Limb (tissue), 2 donors: ENCODE data around the gene ZFAND5.

Experiments used
- DNase-seq, 2 donors: peaks; one replicate each; pipeline ENCODE4 v3.0.0-alpha.2; 2016; ENCODE audit errors: extremely low spot score in 2 of 2

Gene ZFAND5

DNA sequence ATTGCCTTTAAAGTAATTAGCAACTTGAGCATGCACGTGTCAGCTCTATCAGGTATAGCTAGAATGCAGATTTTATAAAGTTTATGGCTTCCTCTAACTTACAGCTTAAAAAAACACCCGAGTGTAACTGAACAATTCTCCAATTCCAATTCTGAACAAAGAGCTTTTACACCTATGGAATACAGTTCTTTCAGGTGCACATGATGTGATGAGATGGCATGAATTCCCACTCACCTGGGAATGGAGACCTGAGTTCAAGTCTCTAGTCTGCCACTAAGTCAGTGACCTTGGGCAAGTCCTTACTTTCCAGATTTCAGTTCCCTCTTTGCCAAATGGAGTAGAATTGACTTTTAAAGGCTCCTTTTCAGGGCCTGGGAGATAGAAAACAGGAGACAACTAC is 1.8 kb downstream of the ZFAND5 start:
- DNase-seq = no peak

GRCh38 chr9:72362680-72363139 is 2.3 kb downstream of the ZFAND5 start:
- peak; percentile 37 to 69 for DNase-seq

- DNase-seq = no peak
These were observed 2.9 kb downstream of the ZFAND5 start for GRCh38 chr9:72362118-72362531.

- DNase-seq = no peak
These were observed 3.8 kb downstream of the ZFAND5 start for GRCh38 chr9:72361217-72361616.

DNA sequence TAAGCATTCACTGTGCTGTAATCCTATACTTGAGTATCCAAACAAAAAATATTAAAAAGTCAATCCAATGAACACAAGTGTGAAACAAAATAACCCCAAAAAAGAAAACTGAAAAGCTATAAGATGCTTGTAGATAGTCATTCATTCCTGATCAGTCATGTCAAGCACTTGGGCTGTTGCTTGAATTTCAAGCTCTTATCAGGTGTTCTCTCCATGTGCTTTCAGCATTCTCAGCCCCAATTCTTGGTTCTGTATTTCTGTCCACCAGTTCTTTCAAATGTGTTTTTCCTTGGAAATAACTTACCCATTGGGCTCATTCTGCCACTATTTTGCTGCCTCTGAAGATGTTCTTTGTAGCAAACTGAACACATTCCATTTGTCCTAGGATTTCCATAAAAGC is 4.7 kb downstream of the ZFAND5 start:
- DNase-seq = no peak

GRCh38 chr9:72356041-72356582 is 8.9 kb downstream of the ZFAND5 start:
- DNase-seq = peak in 1 of 2 donors; percentile 55

DNA sequence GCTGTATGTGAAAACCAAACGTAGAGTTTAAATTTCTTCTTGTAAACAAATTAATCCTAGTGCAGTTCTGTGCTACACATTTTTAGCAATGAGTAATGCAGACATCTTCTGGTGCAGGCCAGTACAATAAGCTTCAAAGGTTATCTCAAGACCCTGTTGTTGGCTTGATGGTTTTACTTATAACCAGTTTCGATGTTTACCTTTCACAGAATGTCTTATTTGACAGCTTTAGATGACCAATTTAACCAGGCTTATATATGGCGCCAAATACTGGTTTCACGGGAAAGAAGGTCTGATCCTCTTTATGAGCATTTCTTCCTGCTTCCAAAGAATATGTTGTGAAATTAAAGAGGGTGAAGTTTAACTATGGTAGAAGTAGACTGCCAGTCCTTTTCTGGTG is 9.9 kb downstream of the ZFAND5 start:
- DNase-seq = no peak

DNA sequence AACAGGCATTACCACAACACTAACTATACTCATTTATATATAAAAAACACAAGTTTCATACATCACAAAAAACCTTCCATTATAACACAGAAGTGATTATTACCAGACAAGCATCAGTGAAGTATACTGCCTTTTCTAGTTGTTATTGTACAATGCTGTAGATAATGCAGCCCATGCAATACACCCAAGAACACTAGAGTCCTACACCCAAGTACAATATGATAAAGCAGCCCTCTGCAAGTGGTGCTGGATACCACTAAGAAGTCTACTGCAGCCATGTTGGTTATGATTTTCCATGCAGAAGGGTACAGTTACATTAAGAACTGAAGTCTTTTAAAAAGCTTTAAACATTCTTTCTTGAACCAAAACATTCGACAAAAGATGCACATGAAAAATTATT is 10.3 kb downstream of the ZFAND5 start:
- no peak for DNase-seq

- DNase-seq = no peak
These were observed 11.4 kb downstream of the ZFAND5 start for GRCh38 chr9:72353455-72354116.

- DNase-seq = no peak
These were observed 12.1 kb downstream of the ZFAND5 start for GRCh38 chr9:72352911-72353388.

GRCh38 chr9:72351538-72352453 is 13.2 kb downstream of the ZFAND5 start:
- DNase-seq = no peak

- no peak for DNase-seq
These were observed 15.1 kb downstream of the ZFAND5 start for GRCh38 chr9:72349911-72350310.

DNA sequence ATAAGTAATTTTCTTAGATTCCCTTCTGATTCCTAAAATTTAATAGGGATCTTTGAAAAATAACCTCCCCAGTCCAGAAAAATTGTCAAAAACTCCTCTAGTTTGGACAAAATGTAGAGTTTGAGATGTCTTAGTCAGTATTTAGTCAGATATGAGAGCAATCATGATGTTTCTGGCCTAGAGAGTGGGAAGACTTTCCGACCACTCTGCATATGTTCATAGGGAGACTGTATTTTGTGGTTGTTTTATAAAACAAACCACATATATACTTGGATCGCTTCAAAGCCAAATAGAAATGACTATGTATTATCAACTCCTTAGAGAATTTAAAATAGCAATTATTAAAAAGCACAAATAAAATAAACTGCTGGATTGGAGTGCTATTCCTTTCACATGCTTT is 15.8 kb downstream of the ZFAND5 start:
- no peak for DNase-seq

DNA sequence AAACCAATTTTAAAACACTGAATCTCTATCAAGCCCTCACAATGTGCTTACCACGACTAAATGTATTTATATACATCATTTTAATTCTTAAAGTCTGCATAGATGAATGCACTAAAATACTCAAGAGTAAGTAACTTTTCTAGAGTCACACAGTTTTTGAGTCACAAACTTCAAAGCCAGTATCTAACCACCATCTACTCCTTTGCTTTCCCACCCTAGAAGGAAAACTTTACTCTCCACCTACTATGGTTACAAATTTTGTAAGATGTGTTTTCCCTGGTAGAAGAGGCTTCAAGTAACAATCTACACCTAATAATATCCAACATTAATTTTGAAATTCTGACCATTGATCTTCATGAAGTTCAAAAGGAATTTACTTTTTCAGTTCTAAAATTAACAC is 18.7 kb downstream of the ZFAND5 start:
- no peak for DNase-seq

- no peak for DNase-seq
These were observed 26.4 kb downstream of the ZFAND5 start for GRCh38 chr9:72338631-72339030.

DNA sequence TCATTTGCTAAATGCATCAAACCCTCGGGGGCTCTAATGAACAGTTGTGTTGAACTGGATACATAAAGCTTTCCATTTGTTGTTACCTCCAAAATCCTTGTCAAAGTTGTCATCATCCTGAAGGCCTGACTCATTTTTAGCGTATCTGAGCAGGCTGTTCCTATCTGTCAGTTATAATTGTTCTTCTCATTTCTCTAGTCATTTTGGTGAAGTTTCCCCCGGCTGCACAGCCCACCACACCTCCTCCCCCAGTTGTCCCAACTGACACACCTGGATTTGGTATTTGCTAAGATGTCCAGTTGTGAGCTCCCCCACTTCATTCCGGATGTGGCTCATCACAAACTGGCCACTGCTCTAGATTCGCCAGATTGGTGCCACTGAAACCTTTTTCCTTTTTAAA is 27.7 kb downstream of the ZFAND5 start:
- no peak for DNase-seq

DNA sequence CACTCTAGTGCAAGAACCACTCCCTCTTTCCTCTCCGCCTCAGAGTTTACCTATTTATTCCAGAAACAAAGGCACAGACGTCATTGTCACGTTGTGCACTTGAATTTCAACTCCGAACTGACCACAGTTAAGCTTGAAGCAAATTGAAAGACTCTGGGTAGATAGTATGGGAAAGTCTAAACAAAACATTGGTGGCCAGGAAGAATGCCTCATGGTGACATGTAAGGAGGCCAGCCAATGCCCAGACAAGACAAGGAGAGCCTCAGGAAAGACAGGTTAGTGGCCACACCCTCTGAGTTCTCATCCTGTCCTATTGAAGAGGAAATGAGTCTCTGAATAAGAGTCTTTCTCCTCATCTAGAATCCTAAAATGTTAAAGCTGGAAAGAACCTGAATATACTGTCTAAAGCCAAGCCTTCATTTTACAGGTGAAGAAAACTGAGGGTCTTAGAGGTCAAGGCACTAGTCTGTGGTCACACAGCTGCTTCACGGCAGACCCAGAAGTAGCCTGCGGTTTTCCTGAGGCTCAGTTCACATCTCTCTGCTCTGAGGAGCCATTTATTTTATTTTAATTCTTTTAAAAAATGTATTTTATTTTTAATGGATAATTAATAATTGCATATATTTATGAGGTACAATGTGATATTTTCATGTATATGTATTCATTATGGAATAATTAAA is 30.2 kb downstream of the ZFAND5 start:
- DNase-seq = no peak

DNA sequence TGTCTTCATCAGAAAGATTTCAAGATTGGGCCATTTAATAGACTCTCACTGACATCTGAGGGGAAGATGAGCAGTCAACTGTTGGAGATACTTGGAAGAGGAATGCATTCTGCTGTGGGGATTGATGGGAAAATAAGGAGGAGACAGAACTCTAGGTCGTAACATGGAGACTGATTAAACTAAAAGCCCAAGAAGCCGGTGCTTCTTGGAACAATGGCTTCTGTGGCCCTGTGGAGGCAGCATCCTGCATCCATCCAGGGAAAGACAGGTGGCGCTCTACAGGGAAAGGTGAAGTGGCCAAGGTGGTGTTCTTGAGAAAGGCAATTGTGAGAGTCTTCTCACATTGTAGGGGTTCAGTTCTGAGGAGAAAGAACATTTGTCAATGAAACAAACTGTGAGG is 31.3 kb downstream of the ZFAND5 start:
- no peak for DNase-seq

DNA sequence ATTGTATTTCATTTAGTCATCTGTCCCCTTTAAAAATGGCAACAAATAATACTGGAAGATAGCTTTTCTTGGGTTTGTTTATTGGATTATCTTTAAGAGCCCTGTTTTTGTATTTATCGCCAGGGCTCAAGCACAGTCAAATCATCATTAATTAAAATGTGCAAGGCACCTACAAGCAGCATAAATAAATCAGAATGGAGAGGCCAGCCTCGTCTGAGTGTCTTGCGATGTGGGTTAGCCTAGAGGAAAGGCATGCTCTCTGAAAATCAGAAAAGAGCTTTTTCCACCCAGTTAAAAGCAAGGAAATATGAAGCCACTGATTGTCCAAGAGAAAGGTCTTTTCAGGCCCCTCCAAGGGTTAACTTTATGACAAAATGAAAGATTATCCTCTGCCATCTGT is 31.8 kb downstream of the ZFAND5 start:
- DNase-seq = no peak

DNA sequence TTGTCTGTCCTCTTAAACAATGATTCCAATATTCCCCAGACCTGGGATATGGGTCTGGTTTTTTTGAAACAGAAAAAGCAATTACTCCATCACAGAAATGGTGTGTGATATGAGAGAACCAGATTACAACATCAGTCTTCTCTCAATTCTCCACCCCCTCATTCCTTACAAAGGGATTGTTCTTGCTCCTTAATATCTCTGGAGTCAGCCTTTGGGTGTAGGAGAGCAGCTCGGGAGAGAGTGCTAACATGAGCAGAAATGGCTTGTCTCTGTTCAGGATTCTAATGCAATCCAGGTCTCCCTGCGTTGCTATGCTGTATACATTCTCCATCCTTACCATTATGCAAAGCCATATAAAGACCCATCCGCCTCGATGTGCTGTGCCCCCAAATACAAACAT is 32.7 kb downstream of the ZFAND5 start:
- DNase-seq = no peak

DNA sequence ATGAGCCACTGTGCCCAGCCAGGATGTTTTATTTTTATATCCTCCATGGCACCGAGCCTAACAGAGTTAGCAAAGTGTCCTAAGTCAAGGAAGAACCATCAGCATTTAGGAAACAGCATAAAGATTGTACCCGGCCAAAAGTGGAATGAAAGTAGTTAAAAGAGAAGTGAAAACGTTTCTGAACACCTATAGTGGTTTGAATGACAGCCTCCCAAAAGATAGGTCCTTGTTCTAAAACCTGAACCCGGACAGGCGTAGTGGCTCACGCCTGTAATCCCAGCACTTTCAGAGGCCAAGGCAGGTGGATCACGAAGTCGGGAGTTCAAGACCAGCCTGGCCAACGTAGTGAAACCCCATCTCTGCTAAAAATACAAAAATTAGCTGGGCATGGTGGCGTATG is 37.4 kb downstream of the ZFAND5 start:
- no peak for DNase-seq

GRCh38 chr9:72326641-72327040 is 38.4 kb downstream of the ZFAND5 start:
- DNase-seq = no peak
